ENCODE data around the gene HLF. TPM values are rescaled to one million over a fixed set of nuclear protein-coding genes. Genes with fewer than 3 reads are reported as not detected.

Gene HLF
- total RNA-seq, 1 donor from 2014 or later = 0.51 TPM

DNA sequence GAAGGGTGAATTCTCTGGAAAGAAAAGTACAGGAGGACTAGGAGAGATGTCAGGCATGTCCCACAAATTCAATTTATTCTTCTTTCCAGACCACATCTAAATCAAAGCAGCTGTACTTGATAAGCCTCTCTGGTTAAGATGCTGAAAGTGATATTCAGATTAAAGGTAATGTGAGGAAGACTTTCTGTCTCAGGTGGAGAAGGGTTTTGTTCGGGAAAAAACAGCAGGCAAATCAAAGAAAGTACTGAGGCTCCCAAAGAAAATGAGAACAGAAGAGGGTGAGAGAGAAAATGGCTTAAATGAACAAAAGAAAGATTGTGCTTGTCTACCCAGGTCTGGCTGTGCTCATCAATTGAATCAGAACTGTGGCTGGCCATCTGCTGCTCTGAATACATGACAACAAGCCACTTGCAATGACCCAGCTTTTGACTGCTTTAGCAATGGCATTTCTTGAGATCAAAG lies 101.3 kb downstream of the HLF start:
- no peak overlapping the region for H3K27ac Mint-ChIP-seq (ENCODE audit: unreplicated experiment)
- no peak for DNase-seq (ENCODE audit: extremely low spot score, unreplicated experiment)
- no peak for TF ChIP-seq CTCF (IDR thresholded peaks at IDR 0.05)
- H3K4me1 Mint-ChIP-seq (ENCODE audit: unreplicated experiment) = no peaks in the 10 kb centered on the region
- H3K27me3 Mint-ChIP-seq (ENCODE audit: unreplicated experiment) = peaks cover 7% of the 10 kb centered on the region
- H3K9me3 Mint-ChIP-seq (ENCODE audit: unreplicated experiment) = peaks cover 7% of the 10 kb centered on the region
- H3K36me3 Mint-ChIP-seq (ENCODE audit: unreplicated experiment) = no peaks in the 10 kb centered on the region
- no peak overlapping the region for H3K4me3 Mint-ChIP-seq (ENCODE audit: unreplicated experiment)

DNA sequence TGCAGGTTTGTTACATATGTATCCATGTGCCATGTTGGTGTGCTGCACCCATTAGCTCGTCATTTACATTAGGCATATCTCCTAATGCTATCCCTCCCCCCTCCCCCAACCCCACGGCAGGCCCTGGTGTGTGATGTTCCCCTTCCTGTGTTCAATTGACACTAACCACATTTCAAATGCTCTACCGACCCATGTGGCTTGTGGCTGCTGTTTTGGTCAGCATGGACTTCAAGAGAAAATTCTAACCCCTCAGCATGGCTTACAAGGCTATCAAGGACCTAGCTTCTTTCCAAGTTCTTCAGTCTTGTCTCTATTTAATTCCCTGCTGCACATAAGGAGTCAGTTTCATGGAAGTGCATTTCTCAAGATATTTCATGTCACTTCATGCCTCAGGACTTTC lies 103.9 kb downstream of the HLF start:
- TF ChIP-seq CTCF (IDR thresholded peaks at IDR 0.05) = no peak
- Mint-ChIP-seq H3K27me3 (ENCODE audit: unreplicated experiment) (peaks cover 3% of the 10 kb centered on the region), H3K36me3 (ENCODE audit: unreplicated experiment) (no peaks in the 10 kb centered on the region), H3K27ac (ENCODE audit: unreplicated experiment) (no peak overlapping the region), H3K4me1 (ENCODE audit: unreplicated experiment) (no peaks in the 10 kb centered on the region), H3K9me3 (ENCODE audit: unreplicated experiment) (peaks cover 12% of the 10 kb centered on the region), H3K4me3 (ENCODE audit: unreplicated experiment) (no peak overlapping the region)
- no peak for DNase-seq (ENCODE audit: extremely low spot score, unreplicated experiment)

Other genes with a start within 250 kb of the HLF start
- gene MMD, start 156.9 kb downstream of the HLF start, total RNA-seq = 9.2 and 10.3 TPM in 2 replicates
- gene SMIM36, start 246.5 kb downstream of the HLF start, total RNA-seq = not detected in 2 replicates

Measured in osteocyte (in vitro differentiated cells).